ENCODE data around the gene KIAA1671.

KIAA1671 gene

GRCh38 chr22:24973872-24974271 lies 21.4 kb downstream of the KIAA1671 start:
- no peak for TF ChIP-seq CTCF (conservative IDR thresholded peaks at IDR 0.05; ENCODE audit: low read length)
- DNase-seq (ENCODE audit: low read depth): no peak
- H3K4me3 ChIP-seq (ENCODE audit: low read length): no peak overlapping the region

GRCh38 chr22:24975125-24975640 lies 22.7 kb downstream of the KIAA1671 start:
- no peak overlapping the region for H3K4me3 ChIP-seq (ENCODE audit: low read length)
- no peak for TF ChIP-seq CTCF (conservative IDR thresholded peaks at IDR 0.05; ENCODE audit: low read length)
- DNase-seq (ENCODE audit: low read depth): no peak

GRCh38 chr22:24975813-24976341 lies 23.4 kb downstream of the KIAA1671 start:
- DNase-seq (ENCODE audit: low read depth): no peak
- no peak overlapping the region for H3K4me3 ChIP-seq (ENCODE audit: low read length)
- no peak for TF ChIP-seq CTCF (conservative IDR thresholded peaks at IDR 0.05; ENCODE audit: low read length)

GRCh38 chr22:24976442-24977218 lies 24.1 kb downstream of the KIAA1671 start:
- no peak for DNase-seq (ENCODE audit: low read depth)
- TF ChIP-seq CTCF (conservative IDR thresholded peaks at IDR 0.05; ENCODE audit: low read length): no peak
- H3K4me3 ChIP-seq (ENCODE audit: low read length): no peak overlapping the region

GRCh38 chr22:24977370-24978221 lies 25.1 kb downstream of the KIAA1671 start:
- DNase-seq (ENCODE audit: low read depth): no peak
- no peak for TF ChIP-seq CTCF (conservative IDR thresholded peaks at IDR 0.05; ENCODE audit: low read length)
- no peak overlapping the region for H3K4me3 ChIP-seq (ENCODE audit: low read length)

- H3K4me3 ChIP-seq (ENCODE audit: low read length): no peak overlapping the region
- TF ChIP-seq CTCF (conservative IDR thresholded peaks at IDR 0.05; ENCODE audit: low read length): no peak
- no peak for DNase-seq (ENCODE audit: low read depth)
These were observed 25.8 kb downstream of the KIAA1671 start for GRCh38 chr22:24978308-24978707.
